Chondrocyte (in vitro differentiated cells): ENCODE results near the gene CRHBP. TPM values are rescaled to one million over a fixed set of nuclear protein-coding genes. Genes with fewer than 3 reads are reported as not detected.

Source experiments
- DNase-seq: peaks from one replicate; pipeline ENCODE4 v3.0.0; 2021; ENCODE audit warnings: mixed read lengths, low spot score
- H3K27ac Mint-ChIP-seq: one replicate; pipeline ENCODE4 v1.8.0; 2021; ENCODE audit warnings: mild to moderate bottlenecking, moderate library complexity, mixed read lengths; ENCODE audit not compliant: unreplicated experiment
- H3K27me3 Mint-ChIP-seq: 2 replicates; pipeline ENCODE4 v1.8.0; 2021; ENCODE audit warnings: low read depth, mixed read lengths
- H3K36me3 Mint-ChIP-seq: 2 replicates; pipeline ENCODE4 v1.8.0; 2021; ENCODE audit warnings: low read depth, mixed read lengths
- H3K4me1 Mint-ChIP-seq: 2 replicates; pipeline ENCODE4 v1.8.0; 2021; ENCODE audit warnings: low read depth, mild to moderate bottlenecking, mixed read lengths
- H3K4me3 Mint-ChIP-seq: one replicate; pipeline ENCODE4 v1.8.0; 2021; ENCODE audit warnings: mild to moderate bottlenecking, moderate library complexity, mixed read lengths; ENCODE audit not compliant: unreplicated experiment
- H3K9me3 Mint-ChIP-seq: 2 replicates; pipeline ENCODE4 v1.8.0; 2021; ENCODE audit warnings: low read depth, mixed read lengths
- CTCF ChIP-seq: fragments of 200-600 bp; sonication (generic); IDR thresholded peaks from 2 replicates; pipeline ENCODE4 v1.5.0; 2021; ENCODE audit warnings: antibody characterized with exemption, mild to moderate bottlenecking, moderate library complexity
- total RNA-seq: library from RNA; stranded (reverse); gene quantifications from 3 replicates; pipeline ENCODE4 v1.2.1, GENCODE V29; 2021

The CRHBP gene
- total RNA-seq, 1 donor from 2014 or later = 0.40 TPM

GRCh38 chr5:76926329-76927105 is 26.3 kb upstream of the CRHBP start:
- Mint-ChIP-seq H3K9me3 (no peaks in the 10 kb centered on the region), H3K4me1 (no peaks in the 10 kb centered on the region), H3K27ac (no peak overlapping the region), H3K36me3 (no peaks in the 10 kb centered on the region), H3K27me3 (peaks cover 3% of the 10 kb centered on the region), H3K4me3 (no peak overlapping the region)
- DNase-seq = no peak
- no peak for TF ChIP-seq CTCF

- no peak overlapping the region for H3K27ac Mint-ChIP-seq
- no peaks in the 10 kb centered on the region for H3K9me3 Mint-ChIP-seq
- H3K4me3 Mint-ChIP-seq = no peak overlapping the region
- peaks cover 3% of the 10 kb centered on the region for H3K27me3 Mint-ChIP-seq
- no peak for DNase-seq
- H3K4me1 Mint-ChIP-seq = no peaks in the 10 kb centered on the region
- no peaks in the 10 kb centered on the region for H3K36me3 Mint-ChIP-seq
- TF ChIP-seq CTCF = no peak
Observed at GRCh38 chr5:76927961-76928360, 24.9 kb upstream of the CRHBP start.

GRCh38 chr5:76930083-76930482 is 22.8 kb upstream of the CRHBP start:
- TF ChIP-seq CTCF = no peak
- Mint-ChIP-seq H3K27me3 (peaks cover 3% of the 10 kb centered on the region), H3K4me3 (no peak overlapping the region), H3K4me1 (no peaks in the 10 kb centered on the region), H3K27ac (no peak overlapping the region), H3K36me3 (no peaks in the 10 kb centered on the region), H3K9me3 (no peaks in the 10 kb centered on the region)
- no peak for DNase-seq

- Mint-ChIP-seq H3K27ac (no peak overlapping the region), H3K36me3 (no peaks in the 10 kb centered on the region), H3K27me3 (no peaks in the 10 kb centered on the region), H3K4me3 (no peak overlapping the region), H3K9me3 (no peaks in the 10 kb centered on the region), H3K4me1 (peaks cover 18% of the 10 kb centered on the region)
- TF ChIP-seq CTCF = no peak
- DNase-seq = no peak
Observed at GRCh38 chr5:76938177-76938576, 14.7 kb upstream of the CRHBP start.

GRCh38 chr5:76941000-76941399 is 11.8 kb upstream of the CRHBP start:
- no peaks in the 10 kb centered on the region for H3K36me3 Mint-ChIP-seq
- H3K27ac Mint-ChIP-seq = no peak overlapping the region
- no peaks in the 10 kb centered on the region for H3K27me3 Mint-ChIP-seq
- no peak for DNase-seq
- TF ChIP-seq CTCF = no peak
- H3K9me3 Mint-ChIP-seq = no peaks in the 10 kb centered on the region
- H3K4me1 Mint-ChIP-seq = peaks cover 30% of the 10 kb centered on the region
- H3K4me3 Mint-ChIP-seq = no peak overlapping the region
